HepG2 (cell line): ENCODE data around the gene CXorf65. TPM values are rescaled to one million over a fixed set of nuclear protein-coding genes. Genes with fewer than 3 reads are reported as not detected.

ENCODE experiments used
- ARNT ChIP-seq: fragments of 450-650 bp; IDR thresholded peaks from 2 replicates; pipeline ENCODE4 v1.6.1; 2017
- BCL3 ChIP-seq: sonication (generic); formaldehyde crosslinking; IDR thresholded peaks from 2 replicates; pipeline ENCODE4 v1.5.1; 2020; ENCODE audit warnings: mild to moderate bottlenecking, missing genetic modification reagents, moderate library complexity
- CSRNP2 ChIP-seq: sonication (generic); formaldehyde crosslinking; conservative IDR thresholded peaks from 2 replicates; pipeline ENCODE4 v1.8.0; 2022; ENCODE audit warnings: low read depth, missing genetic modification reagents
- E2F2 ChIP-seq: sonication (generic); formaldehyde crosslinking; IDR thresholded peaks from 2 replicates; pipeline ENCODE4 v1.4.0; 2020; ENCODE audit warnings: missing genetic modification reagents, borderline replicate concordance
- HCFC1 ChIP-seq: fragments of 150-350 bp; IDR thresholded peaks from 2 replicates; pipeline ENCODE4 v1.6.1; 2014; ENCODE audit warnings: low read depth, low read length
- HMG20B ChIP-seq: conservative IDR thresholded peaks from 2 replicates; pipeline ENCODE4 v1.6.1; 2016; ENCODE audit warnings: missing genetic modification reagents, missing compliant biosample characterization
- IRX3 ChIP-seq: sonication (generic); formaldehyde crosslinking; IDR thresholded peaks from 2 replicates; pipeline ENCODE4 v1.8.1; 2023; ENCODE audit warnings: mild to moderate bottlenecking, low read depth, missing genetic modification reagents, borderline replicate concordance
- MYC ChIP-seq: sonication (generic); formaldehyde crosslinking; IDR thresholded peaks from 2 replicates; pipeline ENCODE4 v1.9.0; 2021; ENCODE audit warnings: missing genetic modification reagents, borderline replicate concordance
- SETDB1 ChIP-seq: sonication (generic); formaldehyde crosslinking; IDR thresholded peaks from 2 replicates; pipeline ENCODE4 v1.5.1; 2020; ENCODE audit warnings: missing genetic modification reagents, mild to moderate bottlenecking, borderline replicate concordance
- SKIL ChIP-seq: sonication (generic); formaldehyde crosslinking; IDR thresholded peaks from 2 replicates; pipeline ENCODE4 v1.8.0; 2022; ENCODE audit warnings: missing genetic modification reagents, mild to moderate bottlenecking, moderate library complexity, borderline replicate concordance
- SMAD9 ChIP-seq: sonication (generic); formaldehyde crosslinking; IDR thresholded peaks from 2 replicates; pipeline ENCODE4 v1.5.1; 2020; ENCODE audit warnings: mild to moderate bottlenecking, missing genetic modification reagents
- TEF ChIP-seq: sonication (generic); formaldehyde crosslinking; IDR thresholded peaks from 2 replicates; pipeline ENCODE4 v1.5.0; 2020; ENCODE audit warnings: missing genetic modification reagents
- XRCC5 ChIP-seq: fragments of 200-400 bp; formaldehyde crosslinking; optimal IDR thresholded peaks from 2 replicates; pipeline ENCODE3; 2017; ENCODE audit warnings: mild to moderate bottlenecking, low read length
- ZBTB2 ChIP-seq: sonication (generic); formaldehyde crosslinking; IDR thresholded peaks from 2 replicates; pipeline ENCODE4 v1.8.0; 2022; ENCODE audit warnings: low read depth, missing genetic modification reagents
- ZFX ChIP-seq: sonication (generic); formaldehyde crosslinking; IDR thresholded peaks from 2 replicates; pipeline ENCODE4 v1.4.0; 2020; ENCODE audit warnings: mild to moderate bottlenecking, low read depth, missing genetic modification reagents, moderate library complexity
- ZNF629 ChIP-seq: sonication (generic); formaldehyde crosslinking; conservative IDR thresholded peaks from 2 replicates; pipeline ENCODE4 v1.5.0; 2020; ENCODE audit warnings: missing genetic modification reagents
- ZNF652 ChIP-seq: IDR thresholded peaks from 2 replicates; pipeline ENCODE4 v1.6.1; 2016; ENCODE audit warnings: low read depth, borderline replicate concordance
- ZNF772 ChIP-seq: sonication (generic); formaldehyde crosslinking; IDR thresholded peaks from 2 replicates; pipeline ENCODE4 v1.5.0; 2020; ENCODE audit warnings: mild to moderate bottlenecking, missing genetic modification reagents
- ZNF781 ChIP-seq: sonication (generic); formaldehyde crosslinking; IDR thresholded peaks from 2 replicates; pipeline ENCODE4 v1.5.1; 2020; ENCODE audit warnings: borderline replicate concordance, mild to moderate bottlenecking, missing genetic modification reagents; ENCODE audit errors: not compliant biosample characterization
- polyA plus RNA-seq, 8 experiments: library from polyadenylated mRNA; depleted of rRNA in 3 of 8; stranded (reverse) in 7 of 8; unstranded in 1 of 8; fragments of >200 nt; fragmentation: Illumina TruSeq in 4 of 8; extraction: Trizol in 4 of 8; gene quantifications; 2 replicates each; pipeline versions ENCODE4 v1.2.1 to v1.2.3, GENCODE V29; 2011 to 2016; ENCODE audit warnings: low read depth in 4 of 8, missing spikeins in 1 of 8, mixed read lengths in 1 of 8; ENCODE audit not compliant: insufficient read depth in 1 of 8
- total RNA-seq, 5 experiments: library from RNA; depleted of rRNA; stranded (reverse); fragments of >200 nt; fragmentation: Illumina TruSeq; extraction: Trizol; gene quantifications; 2 replicates each; pipeline ENCODE4 v1.2.3, GENCODE V29; 2016; ENCODE audit warnings: low read depth in 1 of 5

Gene CXorf65
- total and polyA plus RNA-seq, 2 of the 13 experiments (the other 11 are each of a cell fraction or from before 2014, with no cell fraction given): not detected

- TF ChIP-seq ZBTB2 (CRISPR knock-in tag) (peak; percentile 47; the same call in 1 of the 2 replicates), ARNT (no peak), CSRNP2 (CRISPR knock-in tag) (no peak), SKIL (CRISPR knock-in tag) (no peak), ZFX (CRISPR knock-in tag) (peak; percentile 61), MYC (peak; percentile 48; the same call in 1 of the 2 replicates), SMAD9 (no peak), ZNF629 (no peak), HMG20B (CRISPR knock-in tag) (0 out of 2 replicates have a peak, but pooled peaks have one; percentile 26), ZNF652 (CRISPR knock-in tag) (no peak), HCFC1 (peak; percentile 79), SETDB1 (no peak), E2F2 (no peak), XRCC5 (peak; percentile 88), IRX3 (CRISPR knock-in tag) (no peak), BCL3 (CRISPR knock-in tag) (peak; percentile 33; the same call in 1 of the 2 replicates), ZNF772 (CRISPR knock-in tag) (peak; percentile 29; the same call in 1 of the 2 replicates), TEF (no peak), ZNF781 (no peak)
Observed at GRCh38 chrX:71068044-71068918, 38.3 kb downstream of the CXorf65 start, which contains the start of gene SNX12 (continued).
